Endometrial microvascular endothelial cells (primary cell): Measurements from ENCODE around the gene PIP5KL1. TPM values are rescaled to one million over a fixed set of nuclear protein-coding genes. Genes with fewer than 3 reads are reported as not detected.
"Not testable (repeated sequence)": the region's sequence is repeated elsewhere in the genome, so short reads cannot be mapped to it uniquely, and the experiment has no call there.

Experiments
- in situ Hi-C: cut with HindIII; loops from 2 replicates; pipeline ENCODE4 v1.10.0; 2017; ENCODE audit warnings: low sequenced_read_pairs, low pct_unique_long_range_greater_than_20kb; ENCODE audit errors: inconsistent ontology term
- total RNA-seq: library from RNA; depleted of rRNA; stranded (reverse); fragments of >200 nt; gene quantifications from one replicate; pipeline ENCODE4 v1.2.3, GENCODE V29; 2015; ENCODE audit errors: inconsistent ontology term

The PIP5KL1 gene
- total RNA-seq, 1 donor from 2014 or later = not detected

- in situ Hi-C loops = no loop called here
Observed at GRCh38 chr9:127883959-127884358, 46.6 kb downstream of the PIP5KL1 start.

- in situ Hi-C loops = not testable (repeated sequence)
Observed at GRCh38 chr9:127881715-127882114, 48.9 kb downstream of the PIP5KL1 start.

GRCh38 chr9:127880143-127880542, 50.4 kb downstream of the PIP5KL1 start:
- in situ Hi-C loops = no loop called here

GRCh38 chr9:127878652-127879390, 51.8 kb downstream of the PIP5KL1 start:
- in situ Hi-C loops = no loop called here

GRCh38 chr9:127878001-127878651, 52.5 kb downstream of the PIP5KL1 start:
- in situ Hi-C loops = no loop called here

GRCh38 chr9:127877566-127877998, 53.0 kb downstream of the PIP5KL1 start, which contains the start of gene AK1:
AK1 (minus strand) TSS chr9:127877675; CDS start chr9:127874617, 3,058 bp downstream.
- in situ Hi-C loops = no loop called here

GRCh38 chr9:127876764-127877562, 53.6 kb downstream of the PIP5KL1 start:
- in situ Hi-C loops = no loop called here

- in situ Hi-C loops = no loop called here
Observed at GRCh38 chr9:127876026-127876763, 54.4 kb downstream of the PIP5KL1 start.

GRCh38 chr9:127875306-127875966, 55.1 kb downstream of the PIP5KL1 start:
- in situ Hi-C loops = no loop called here

- in situ Hi-C loops = loop anchor here (25.0 kb wide), 1 partner anchor 112 kb away; no protein-coding TSS in a partner anchor
Observed at GRCh38 chr9:127874301-127875221, 56.0 kb downstream of the PIP5KL1 start.

- in situ Hi-C loops = loop anchor here (25.0 kb wide), 1 partner anchor 112 kb away; no protein-coding TSS in a partner anchor
Observed at GRCh38 chr9:127873886-127874285, 56.7 kb downstream of the PIP5KL1 start.

GRCh38 chr9:127873223-127873691, 57.3 kb downstream of the PIP5KL1 start:
- in situ Hi-C loops = loop anchor here (25.0 kb wide), 1 partner anchor 111 kb away; no protein-coding TSS in a partner anchor

- in situ Hi-C loops = loop anchor here (25.0 kb wide), 1 partner anchor 110 kb away; no protein-coding TSS in a partner anchor
Observed at GRCh38 chr9:127872369-127873222, 58.0 kb downstream of the PIP5KL1 start.

GRCh38 chr9:127871531-127871930, 59.0 kb downstream of the PIP5KL1 start:
- in situ Hi-C loops = loop anchor here (25.0 kb wide), 1 partner anchor 109 kb away; no protein-coding TSS in a partner anchor

GRCh38 chr9:127870887-127871286, 59.7 kb downstream of the PIP5KL1 start:
- in situ Hi-C loops = loop anchor here (25.0 kb wide), 1 partner anchor 109 kb away; no protein-coding TSS in a partner anchor
